Measurements from ENCODE around the gene VAV3.

The VAV3 gene

GRCh38 chr1:107552781-107553180 is 412.2 kb downstream of the VAV3 start:
- DNase-seq = no peak

GRCh38 chr1:107551456-107551855 is 413.5 kb downstream of the VAV3 start:
- DNase-seq = no peak

DNA sequence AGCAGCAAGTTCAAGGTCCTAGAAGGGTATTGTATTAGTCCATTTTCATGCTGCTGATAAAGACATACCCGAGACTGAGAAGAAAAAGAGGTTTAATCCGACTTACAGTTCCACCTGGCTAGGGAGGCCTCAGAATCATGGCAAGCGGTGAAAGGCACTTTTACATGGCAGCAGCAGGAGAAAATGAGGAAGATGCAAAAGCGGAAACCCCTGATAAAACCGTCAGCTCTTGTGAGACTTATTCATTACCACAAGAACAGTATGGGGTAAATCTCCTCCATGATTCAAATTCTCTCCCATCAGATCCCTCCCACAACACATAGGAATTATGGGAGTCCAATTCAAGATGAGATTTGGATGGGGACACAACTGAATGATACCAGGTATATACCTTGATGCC is 414.6 kb downstream of the VAV3 start:
- no peak for DNase-seq

DNA sequence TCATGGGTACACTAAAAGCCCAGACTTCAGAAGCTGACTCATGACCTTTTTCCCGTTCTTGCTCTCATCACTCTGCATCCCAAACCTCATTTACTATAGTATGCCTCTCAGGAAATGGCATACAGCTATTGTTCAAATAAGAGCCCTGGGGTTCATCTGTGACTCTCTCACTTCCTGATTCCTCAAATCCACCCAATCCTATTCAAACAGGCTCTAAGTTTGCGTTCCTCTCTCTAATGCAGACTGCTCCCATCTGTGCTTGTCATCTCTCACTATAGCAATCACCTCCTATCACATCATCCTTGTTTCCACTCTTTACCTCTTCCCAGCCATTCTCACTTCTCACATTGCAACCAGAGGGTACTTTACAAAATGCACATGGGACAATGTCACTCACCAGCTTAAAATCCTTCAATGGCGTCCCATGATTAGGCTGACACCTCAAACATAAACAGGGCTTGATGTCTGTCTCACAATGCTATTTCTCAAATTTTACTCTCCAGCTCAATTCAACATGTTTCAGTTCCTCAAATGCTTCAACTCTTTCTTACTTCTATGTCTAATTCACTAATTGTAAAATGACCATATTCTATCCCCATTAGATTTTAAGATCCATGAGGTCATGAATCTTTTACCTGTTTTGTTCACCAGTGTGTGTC is 415.7 kb downstream of the VAV3 start:
- no peak for DNase-seq

DNA sequence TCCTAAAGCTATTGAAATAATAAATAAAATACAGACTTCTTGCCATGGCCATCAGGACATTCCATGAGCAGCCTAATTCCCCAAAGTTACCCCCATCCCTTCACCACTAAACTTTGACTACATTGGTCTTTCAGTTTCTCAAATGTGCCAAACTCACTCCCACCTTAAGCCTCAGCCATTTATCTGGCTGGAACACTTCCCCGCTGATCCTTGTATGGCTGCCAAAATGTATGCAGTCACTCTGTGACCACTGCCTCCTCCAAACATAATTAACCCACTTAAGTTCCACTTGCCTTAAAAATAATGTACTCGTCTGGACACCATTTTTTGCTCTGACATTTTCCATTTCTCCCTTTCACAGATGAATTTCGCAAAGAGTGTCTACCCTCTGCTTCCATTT is 416.7 kb downstream of the VAV3 start:
- DNase-seq = no peak

GRCh38 chr1:107547363-107548155 is 417.4 kb downstream of the VAV3 start:
- no peak for DNase-seq

- no peak for DNase-seq
Observed at GRCh38 chr1:107546576-107546975, 418.4 kb downstream of the VAV3 start.

DNA sequence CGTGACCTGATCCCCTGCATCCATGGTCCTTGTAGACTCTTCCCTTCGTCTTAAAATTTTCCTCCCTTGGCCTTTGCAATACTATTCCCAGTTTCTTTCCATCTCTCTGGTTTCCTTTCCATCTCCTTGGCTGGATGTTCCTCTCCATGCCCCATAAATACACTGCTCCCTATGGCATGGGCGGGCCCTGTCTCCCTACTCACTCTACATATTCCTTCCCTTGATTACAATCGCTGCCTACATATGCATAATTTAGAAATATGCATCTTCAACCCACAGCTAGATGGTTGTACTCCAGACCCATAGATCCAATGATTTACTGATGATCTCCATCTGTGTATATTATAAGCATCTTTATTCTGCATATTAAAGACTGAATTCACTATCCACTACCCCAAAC is 419.1 kb downstream of the VAV3 start:
- no peak for DNase-seq

- no peak for DNase-seq
Observed at GRCh38 chr1:107545056-107545577, 419.9 kb downstream of the VAV3 start.

- DNase-seq = no peak
Observed at GRCh38 chr1:107544285-107544684, 420.7 kb downstream of the VAV3 start.

GRCh38 chr1:107541412-107541811 is 423.6 kb downstream of the VAV3 start:
- no peak for DNase-seq

DNA sequence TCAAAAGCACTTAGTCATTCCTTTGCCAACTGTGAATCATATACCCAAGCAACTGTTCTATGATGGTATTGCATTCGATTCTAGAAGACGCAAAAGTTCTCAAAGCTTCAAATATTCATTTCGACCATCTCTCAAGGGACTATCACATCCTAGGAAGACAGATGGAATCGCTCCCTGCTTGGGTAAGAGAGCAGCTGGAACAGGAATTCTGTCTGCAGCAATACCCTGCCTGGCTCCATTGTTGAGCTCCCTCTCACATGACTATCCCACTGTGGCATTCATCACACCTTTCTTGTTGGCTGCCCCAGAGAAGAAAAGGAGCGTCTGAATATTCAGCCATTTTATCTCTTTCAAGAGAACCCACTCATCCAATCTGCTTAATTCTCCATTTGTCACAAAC is 426.5 kb downstream of the VAV3 start:
- no peak for DNase-seq

- no peak for DNase-seq
Observed at GRCh38 chr1:107536266-107536665, 428.7 kb downstream of the VAV3 start.

DNA sequence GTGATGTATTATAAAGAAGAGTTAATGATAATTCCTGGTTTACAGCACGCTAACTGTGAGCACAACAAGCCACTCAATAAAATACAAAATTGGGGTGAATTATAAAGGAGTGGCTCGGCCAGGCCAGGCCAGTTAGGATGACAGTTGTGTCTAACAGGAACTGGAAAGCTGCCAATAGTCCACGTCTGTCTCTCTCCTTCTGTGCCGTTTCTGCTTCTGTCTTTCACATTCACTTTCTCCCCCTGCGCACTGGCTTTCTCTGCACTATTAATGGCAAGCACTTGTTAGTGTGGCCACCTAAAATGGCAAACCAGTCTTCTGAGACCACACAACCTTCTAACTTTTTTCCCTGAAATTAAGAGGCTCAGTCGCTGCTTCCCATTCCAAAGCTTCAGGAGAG is 429.9 kb downstream of the VAV3 start:
- no peak for DNase-seq

- DNase-seq = no peak
Observed at GRCh38 chr1:107534632-107535031, 430.3 kb downstream of the VAV3 start.

DNA sequence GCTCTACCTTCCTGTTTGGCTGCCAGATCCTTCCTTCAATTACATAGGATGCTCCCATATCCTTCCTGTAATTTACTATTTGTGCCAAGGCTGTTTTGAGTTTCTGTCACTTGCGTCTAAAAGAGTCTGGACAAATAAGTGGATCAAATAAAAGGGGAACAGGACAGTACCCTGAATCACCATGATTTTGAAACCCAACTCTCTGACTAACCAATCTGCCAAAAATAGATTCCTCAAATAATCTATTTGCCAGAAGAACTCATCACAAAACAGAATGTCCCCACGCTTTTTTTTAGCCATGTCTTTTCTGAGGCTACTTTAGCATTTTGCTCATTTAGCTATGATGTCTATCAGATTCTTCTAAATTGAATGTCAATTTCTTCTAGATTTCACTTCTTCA is 431.5 kb downstream of the VAV3 start:
- no peak for DNase-seq

- DNase-seq = no peak
Observed at GRCh38 chr1:107532318-107532717, 432.7 kb downstream of the VAV3 start.

- no peak for DNase-seq
Observed at GRCh38 chr1:107531065-107531908, 433.7 kb downstream of the VAV3 start.

- DNase-seq = no peak
Observed at GRCh38 chr1:107530543-107530942, 434.4 kb downstream of the VAV3 start.

GRCh38 chr1:107529511-107530149 is 435.4 kb downstream of the VAV3 start:
- no peak for DNase-seq

GRCh38 chr1:107526524-107527198 is 438.3 kb downstream of the VAV3 start:
- DNase-seq = no peak

DNA sequence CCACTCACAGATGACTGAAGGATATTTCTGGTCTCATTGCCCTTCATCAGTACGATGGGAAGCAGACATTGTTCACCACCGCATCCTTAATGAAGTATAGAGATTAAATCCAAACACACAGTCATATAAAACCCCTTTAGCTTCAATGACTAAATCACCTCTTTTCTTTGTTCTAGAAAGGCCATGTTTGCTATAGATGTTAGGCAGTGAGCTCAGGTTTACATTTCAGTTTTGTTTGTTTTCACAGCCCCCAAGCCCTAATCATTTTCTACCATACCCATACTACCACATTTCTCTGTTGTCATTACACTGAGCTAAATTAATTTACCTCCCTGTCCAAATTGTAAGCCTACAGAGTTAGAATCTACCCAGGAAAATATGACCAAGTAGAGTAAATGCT is 439.0 kb downstream of the VAV3 start:
- no peak for DNase-seq
